UCSD-AML1 (cell line): ENCODE results near the gene SEMA3B.
"Not testable (repeated sequence)": the region's sequence is repeated elsewhere in the genome, so short reads cannot be mapped to it uniquely, and the experiment has no call there.

ENCODE experiments used
- DNase-seq: peaks from one replicate; lab custom pipeline; 2025; ENCODE audit not compliant: unreplicated experiment; lab: John Stamatoyannopoulos, UW

The SEMA3B gene

DNA sequence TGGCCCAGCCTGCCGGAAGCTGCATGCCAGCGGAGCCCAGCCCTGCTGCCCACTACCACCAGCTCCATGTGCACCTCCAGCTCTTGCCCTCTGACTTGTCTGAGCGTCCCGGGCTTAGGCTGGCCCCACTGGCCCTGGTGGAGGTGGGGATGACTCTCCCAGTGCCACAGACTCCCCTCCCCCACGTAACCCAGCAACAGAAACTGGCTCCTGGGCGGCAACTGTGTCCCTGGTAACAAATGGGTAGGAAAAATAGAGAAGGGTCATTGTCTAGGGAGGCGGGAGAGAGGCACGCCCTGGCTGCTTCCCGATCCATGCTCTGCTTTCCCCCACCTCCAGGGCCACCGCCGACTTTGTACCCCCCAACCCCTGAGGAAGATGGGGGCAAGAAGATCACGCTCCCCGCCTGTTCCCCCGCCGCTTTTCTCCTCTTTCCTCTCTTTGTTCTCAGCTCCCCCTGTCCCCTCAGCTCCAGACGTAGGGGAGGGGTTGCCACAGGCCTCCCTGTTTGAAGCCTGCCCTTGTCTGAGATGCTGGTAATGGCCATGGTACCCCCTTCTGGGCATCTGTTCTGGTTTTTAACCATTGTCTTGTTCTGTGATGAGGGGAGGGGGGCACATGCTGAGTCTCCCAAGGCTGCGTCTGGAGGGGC is 10.8 kb upstream of the SEMA3B start:
- no peak for DNase-seq

GRCh38 chr3:50258979-50259378 is 10.0 kb upstream of the SEMA3B start:
- no peak for DNase-seq

- DNase-seq = no peak
These were observed 9.4 kb upstream of the SEMA3B start for GRCh38 chr3:50259432-50260026.

DNA sequence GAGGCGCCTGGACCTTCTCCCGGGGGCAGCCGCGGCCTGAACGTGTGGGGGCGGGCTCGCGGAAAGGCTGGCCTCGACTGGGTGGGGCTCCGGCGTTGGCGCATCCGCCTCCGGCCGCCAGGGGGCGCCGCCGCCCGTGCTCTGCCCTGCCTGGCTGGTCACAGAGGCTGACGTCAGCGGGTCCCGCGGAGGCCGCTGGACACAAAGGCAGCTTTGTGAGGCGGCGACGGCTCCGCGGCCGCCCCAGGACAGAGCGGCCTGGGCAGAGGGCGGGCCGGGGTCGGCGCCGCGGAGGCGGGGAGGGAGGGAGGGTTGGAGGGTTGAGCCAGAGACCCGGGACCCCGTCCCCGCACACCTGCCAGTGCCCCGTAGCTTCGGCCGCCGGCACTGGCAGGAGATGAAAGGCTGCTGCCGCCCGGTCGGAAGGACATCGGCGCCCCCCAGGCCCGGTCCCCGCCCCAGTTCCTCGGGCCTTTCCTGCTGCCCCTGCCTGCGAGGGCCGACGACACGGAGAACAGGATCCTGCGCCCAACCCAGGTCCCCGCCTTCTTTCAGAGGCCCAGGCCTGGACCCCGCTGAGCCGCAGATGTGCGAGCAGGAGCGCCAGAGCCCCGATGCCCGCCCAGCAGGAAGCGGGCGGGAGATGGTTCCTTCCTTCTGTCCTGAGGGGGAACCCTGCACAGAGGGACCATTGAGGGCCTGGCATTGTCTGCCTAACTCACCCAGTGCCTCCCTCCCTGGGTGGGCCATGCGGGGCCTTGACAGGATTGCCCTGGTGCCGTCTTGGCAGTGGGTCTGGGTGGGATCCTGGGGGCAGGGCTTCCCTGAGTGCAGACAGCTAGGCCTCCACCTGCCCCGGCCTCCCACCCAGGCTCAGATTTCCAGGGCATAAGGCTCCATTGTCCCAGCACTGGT is 8.7 kb upstream of the SEMA3B start:
- DNase-seq = peak; percentile 90

DNA sequence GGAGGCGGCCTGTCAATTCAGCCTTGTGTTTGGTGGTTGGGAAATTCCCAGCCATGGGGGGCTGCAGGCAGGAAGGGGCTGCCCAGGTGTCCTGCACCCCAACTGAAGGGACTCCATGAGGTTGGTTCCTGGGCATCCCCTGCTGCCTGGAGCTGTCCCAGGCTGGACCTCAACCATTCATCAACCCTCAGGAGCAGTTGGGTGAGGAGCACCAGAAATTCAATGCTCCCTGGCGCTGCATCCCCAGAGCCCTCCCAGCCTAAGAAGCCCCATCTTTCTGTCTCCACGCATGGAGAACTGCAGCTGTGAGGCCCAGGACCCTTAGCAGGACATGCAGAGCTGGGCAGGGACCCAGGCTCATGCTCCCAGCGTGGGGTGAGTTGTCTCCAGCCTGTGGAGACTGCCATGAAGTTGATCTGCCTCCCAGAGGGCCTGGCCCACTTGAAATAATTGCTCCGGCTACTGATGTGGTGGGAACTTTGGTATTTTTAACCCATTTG is 8.0 kb upstream of the SEMA3B start:
- DNase-seq = no peak

DNA sequence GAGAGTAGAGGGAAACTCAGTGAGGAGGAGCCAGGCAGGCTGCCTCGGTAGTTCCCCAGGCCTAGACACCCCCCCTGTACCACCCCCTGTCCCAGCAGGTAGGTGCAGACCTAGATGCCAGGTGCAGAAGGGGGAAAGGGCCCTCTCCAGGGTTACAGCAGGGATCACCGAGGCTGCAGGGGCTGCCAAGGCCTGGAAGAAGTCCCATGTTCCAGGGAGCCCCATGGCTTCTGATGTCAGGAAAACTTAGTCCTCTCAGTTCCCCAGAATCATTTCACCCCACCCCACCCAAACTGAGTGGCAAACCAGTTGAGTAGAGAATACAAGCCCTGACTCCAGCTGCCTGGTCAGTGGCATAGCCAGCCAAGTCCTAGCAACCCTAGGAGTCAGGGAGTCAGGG is 7.4 kb upstream of the SEMA3B start:
- no peak for DNase-seq

DNA sequence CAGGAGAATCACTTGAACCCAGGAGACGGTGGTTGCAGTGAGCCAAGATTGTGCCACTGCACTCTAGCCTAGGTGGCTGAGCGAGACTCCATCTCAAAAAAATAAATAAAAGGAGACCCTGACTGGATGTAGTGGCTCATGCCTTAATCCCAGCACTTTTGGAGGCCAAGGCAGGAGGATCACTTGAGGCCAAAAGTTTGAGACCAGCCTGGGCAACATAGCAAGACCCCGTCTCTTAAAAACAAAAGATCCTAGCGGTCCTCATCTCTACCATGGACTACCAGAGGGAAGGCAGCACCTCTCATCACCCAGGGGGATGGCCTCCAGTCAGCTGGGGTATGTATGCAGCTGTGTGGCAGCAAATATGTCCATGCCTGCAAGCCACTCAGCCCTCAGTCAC is 6.7 kb upstream of the SEMA3B start:
- not testable (repeated sequence) for DNase-seq

- no peak for DNase-seq
These were observed 6.2 kb upstream of the SEMA3B start for GRCh38 chr3:50262778-50263177.

- DNase-seq = no peak
These were observed 5.2 kb upstream of the SEMA3B start for GRCh38 chr3:50263478-50264382.

GRCh38 chr3:50264383-50264963 is 4.5 kb upstream of the SEMA3B start:
- DNase-seq = no peak

DNA sequence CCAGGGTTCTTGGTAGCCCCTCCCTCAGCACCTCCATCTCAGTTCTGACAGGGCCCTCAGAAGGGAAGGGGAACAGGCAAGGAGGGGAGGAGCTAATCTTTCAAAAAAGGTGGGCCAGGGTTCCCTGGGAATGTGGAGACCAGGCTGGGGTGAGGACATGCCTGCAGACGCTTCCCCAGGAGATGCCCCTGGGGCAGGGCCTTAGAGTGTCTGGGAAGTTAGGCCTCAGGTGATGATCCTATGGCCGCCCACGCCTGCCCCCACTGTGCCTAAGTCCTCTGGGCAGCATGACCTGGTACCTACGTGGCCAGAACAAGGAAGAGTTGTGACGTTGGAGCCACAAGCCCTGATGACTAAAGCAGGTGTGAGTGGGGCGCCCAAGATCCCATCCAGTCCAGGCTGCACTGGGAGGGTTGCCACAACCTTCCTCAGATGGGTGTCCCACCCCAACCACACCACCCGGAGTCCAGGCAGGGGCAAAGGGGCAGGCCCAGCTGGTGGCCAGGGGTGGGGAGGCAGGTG is 3.9 kb upstream of the SEMA3B start:
- DNase-seq = no peak

- no peak for DNase-seq
These were observed 3.4 kb upstream of the SEMA3B start for GRCh38 chr3:50265571-50265970.

GRCh38 chr3:50266017-50266416 is 2.9 kb upstream of the SEMA3B start:
- DNase-seq = no peak

GRCh38 chr3:50266836-50267235 is 2.1 kb upstream of the SEMA3B start:
- DNase-seq = no peak

DNA sequence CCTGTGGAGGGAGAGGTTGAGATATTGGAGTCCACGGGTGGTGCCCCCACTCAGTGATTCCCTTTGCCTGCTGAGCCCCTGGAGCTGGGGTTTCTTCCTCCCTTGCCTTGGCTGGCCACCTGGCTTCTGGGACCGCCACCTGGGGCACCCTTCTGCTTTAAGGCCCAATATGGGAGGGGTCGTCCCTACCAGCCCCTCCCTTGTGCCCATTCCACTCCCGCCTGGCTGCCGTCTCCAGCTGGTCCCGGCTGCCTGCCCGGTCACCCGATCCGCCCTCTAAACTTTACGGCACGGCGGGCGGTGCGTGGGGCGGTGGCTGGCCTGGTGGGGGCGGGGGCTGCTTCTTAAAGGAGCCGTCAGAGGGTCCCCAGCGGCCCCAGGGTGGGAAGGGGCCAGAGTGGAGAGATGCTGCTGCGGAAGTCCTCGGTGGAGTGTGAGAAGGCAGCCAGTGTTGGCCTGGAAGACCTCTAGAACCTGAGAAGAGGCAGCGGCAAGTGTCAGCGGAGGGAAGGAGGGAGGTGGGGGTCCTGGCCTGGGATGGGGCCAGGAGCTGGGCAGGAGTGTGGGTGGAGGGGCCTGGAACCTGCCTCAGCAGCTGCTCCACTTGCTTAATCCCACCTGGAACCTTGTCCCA is 1.6 kb upstream of the SEMA3B start:
- no peak for DNase-seq

DNA sequence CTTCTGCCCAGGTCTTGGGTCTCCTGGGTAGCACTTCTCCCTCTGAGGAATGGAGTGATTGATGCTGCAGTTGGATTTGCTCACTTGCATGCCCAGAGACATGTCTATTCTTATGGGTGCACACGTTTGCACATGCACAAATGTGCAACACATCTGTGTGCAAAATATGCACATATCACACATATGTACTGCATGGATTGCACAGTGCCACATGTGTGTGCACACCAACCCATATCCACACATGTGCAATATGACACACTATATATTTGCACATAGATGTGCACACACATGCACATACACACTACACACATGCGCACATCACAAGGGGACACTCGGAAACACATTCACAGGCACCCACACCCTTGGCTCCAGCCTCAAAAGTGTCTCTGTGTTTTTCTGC is 671 bp upstream of the SEMA3B start:
- DNase-seq = no peak

DNA sequence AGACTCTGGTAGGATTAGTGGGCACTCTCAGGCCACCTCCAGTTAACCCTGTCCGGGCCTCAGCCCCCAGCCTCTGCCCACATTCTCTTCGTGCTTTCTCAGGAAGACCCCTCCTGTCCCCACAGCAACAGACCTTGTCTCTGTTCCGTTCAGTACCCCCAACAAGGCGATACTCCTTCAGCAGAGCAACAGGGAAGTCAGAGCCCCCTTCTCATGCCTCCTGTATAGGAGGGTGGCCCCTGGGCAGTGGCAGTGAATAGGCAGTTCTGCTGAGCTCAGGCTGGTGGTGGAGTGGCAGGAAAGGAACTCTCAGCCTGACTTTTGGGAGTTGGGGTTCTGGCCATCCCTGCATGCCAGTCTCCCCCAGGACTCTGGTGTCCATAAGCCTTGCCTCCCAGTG is 513 bp downstream of the SEMA3B start:
- no peak for DNase-seq

- no peak for DNase-seq
These were observed 1.0 kb downstream of the SEMA3B start for GRCh38 chr3:50269977-50270413.

DNA sequence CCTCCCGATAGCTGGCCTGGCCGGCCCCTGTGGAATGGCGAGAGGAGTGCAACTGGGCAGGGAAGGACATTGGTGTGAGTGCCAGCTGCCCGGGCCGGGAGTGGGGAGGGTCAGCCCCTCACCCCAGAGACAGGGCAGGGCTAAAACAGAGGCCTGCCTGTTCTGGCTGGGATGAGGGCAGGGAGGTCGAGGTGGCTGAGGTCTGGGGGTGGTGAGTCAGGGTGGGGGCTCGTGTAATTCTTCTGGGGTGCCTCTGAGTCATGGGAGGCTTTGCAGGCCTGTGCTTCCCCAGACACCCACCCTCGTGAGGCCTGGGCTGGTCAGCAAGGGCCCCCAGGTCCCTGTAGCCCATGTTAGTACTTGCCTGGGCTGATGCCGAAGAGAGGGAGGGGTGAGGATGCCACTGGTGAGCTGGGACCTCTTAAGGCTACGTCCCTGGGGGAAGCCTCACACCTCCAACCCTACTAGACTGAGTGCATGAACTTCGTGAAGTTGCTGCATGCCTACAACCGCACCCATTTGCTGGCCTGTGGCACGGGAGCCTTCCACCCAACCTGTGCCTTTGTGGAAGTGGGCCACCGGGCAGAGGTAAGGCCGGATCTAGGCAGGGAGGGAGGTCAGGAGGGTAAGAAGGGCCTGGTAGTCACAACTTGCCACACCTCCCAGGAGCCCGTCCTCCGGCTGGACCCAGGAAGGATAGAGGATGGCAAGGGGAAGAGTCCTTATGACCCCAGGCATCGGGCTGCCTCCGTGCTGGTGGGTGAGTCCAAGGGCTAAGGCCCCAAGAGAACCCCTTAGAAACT is 1.7 kb downstream of the SEMA3B start:
- DNase-seq = no peak
